NCI-H1105 treated with DMSO at 0.1 percent for 48 hours (cell line): ENCODE measurements around the gene FAM81A.
"Not testable (repeated sequence)": the region's sequence is repeated elsewhere in the genome, so short reads cannot be mapped to it uniquely, and the experiment has no call there.

Source experiments
- DNase-seq: peaks from one replicate; lab custom pipeline; 2025; lab: John Stamatoyannopoulos, UW

The FAM81A gene

GRCh38 chr15:59489485-59489884 lies 51.5 kb downstream of the FAM81A start:
- DNase-seq = not testable (repeated sequence)

GRCh38 chr15:59491062-59491461 lies 53.1 kb downstream of the FAM81A start:
- peak; percentile 80 for DNase-seq

GRCh38 chr15:59492389-59493377 lies 54.7 kb downstream of the FAM81A start:
- DNase-seq = peak; percentile 77

GRCh38 chr15:59501597-59501996 lies 63.6 kb downstream of the FAM81A start:
- DNase-seq = peak; percentile 29

- DNase-seq = no peak
These were observed 77.2 kb downstream of the FAM81A start for GRCh38 chr15:59515190-59515589.

- DNase-seq = no peak
These were observed 78.9 kb downstream of the FAM81A start for GRCh38 chr15:59516655-59517461.

GRCh38 chr15:59519329-59519728 lies 81.3 kb downstream of the FAM81A start:
- no peak for DNase-seq

GRCh38 chr15:59521443-59521842 lies 83.5 kb downstream of the FAM81A start:
- no peak for DNase-seq

- peak; percentile 76 for DNase-seq
These were observed 85.0 kb downstream of the FAM81A start for GRCh38 chr15:59522988-59523461.

GRCh38 chr15:59523702-59524101 lies 85.7 kb downstream of the FAM81A start:
- no peak for DNase-seq

- no peak for DNase-seq
These were observed 86.3 kb downstream of the FAM81A start for GRCh38 chr15:59524331-59524731.

- not testable (repeated sequence) for DNase-seq
These were observed 88.5 kb downstream of the FAM81A start for GRCh38 chr15:59526466-59526865.

- no peak for DNase-seq
These were observed 90.4 kb downstream of the FAM81A start for GRCh38 chr15:59528429-59528828.

- peak; percentile 93 for DNase-seq
These were observed 91.0 kb downstream of the FAM81A start for GRCh38 chr15:59528961-59529402.

- no peak for DNase-seq
These were observed 93.2 kb downstream of the FAM81A start for GRCh38 chr15:59531066-59531675.

- peak; percentile 68 for DNase-seq
These were observed 94.9 kb downstream of the FAM81A start for GRCh38 chr15:59532770-59533379.

- no peak for DNase-seq
These were observed 98.6 kb downstream of the FAM81A start for GRCh38 chr15:59536553-59536952.

GRCh38 chr15:59537403-59537802 lies 99.4 kb downstream of the FAM81A start:
- DNase-seq = no peak

GRCh38 chr15:59538494-59538893 lies 100.5 kb downstream of the FAM81A start:
- no peak for DNase-seq

GRCh38 chr15:59539799-59540198 lies 101.8 kb downstream of the FAM81A start:
- no peak for DNase-seq

- DNase-seq = no peak
These were observed 102.7 kb downstream of the FAM81A start for GRCh38 chr15:59540654-59541053.

- no peak for DNase-seq
These were observed 103.8 kb downstream of the FAM81A start for GRCh38 chr15:59541750-59542149.
